Measurements from ENCODE around the gene ENOX1. TPM values are rescaled to one million over a fixed set of nuclear protein-coding genes. Genes with fewer than 3 reads are reported as not detected.

ENOX1 gene
- total and polyA plus RNA-seq, 2 of the 13 experiments (the other 11 are each of a cell fraction or from before 2014, with no cell fraction given) = not detected

DNA sequence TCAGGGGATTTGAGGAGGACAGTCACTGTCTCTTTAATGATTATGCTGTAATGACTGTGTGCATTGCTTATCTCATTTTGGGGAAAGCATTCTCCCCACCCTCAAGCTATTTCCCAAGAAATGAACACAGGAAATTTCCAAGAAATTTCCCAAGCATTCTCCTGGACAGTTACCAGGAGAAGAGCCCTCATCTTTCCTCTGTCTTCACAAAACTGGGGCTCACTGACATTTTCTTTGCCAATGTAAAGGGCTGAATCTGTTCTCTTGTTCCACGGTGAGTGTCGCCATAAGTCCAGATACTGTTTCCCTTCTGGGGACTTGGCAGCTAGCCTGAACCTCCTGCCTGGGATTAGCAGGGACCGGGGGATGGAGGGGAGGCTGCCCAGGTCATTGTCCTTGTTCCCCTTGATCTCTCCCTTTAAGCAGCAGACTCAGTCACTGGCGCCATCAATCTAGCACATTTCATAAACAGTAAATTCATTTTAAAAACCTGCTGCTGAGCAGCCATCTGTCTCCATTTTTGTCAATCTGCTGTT, 590.6 kb downstream of the ENOX1 start (continued):
- no peak for TF ChIP-seq EEA1 (CRISPR knock-in tag; IDR thresholded peaks at IDR 0.05; ENCODE audit: borderline replicate concordance)

DNA sequence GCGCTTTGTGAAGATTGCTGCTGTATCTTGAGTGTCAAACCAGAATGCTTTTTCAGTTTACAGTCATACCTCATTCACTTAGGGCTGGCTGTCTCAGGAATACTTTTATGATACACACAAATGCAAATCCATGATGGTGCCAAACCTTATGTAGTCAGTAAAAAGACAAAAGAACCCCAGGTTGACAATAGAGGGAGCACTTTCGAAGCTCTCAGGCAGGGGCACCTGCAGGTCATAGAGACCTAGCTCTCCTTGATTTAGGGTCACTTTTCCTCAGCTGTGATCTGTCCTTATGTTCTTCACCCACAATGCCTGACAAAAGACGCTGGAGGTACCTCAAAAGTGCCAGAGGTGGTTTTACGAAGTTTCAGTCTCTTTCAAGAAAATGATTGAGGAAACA, 591.2 kb downstream of the ENOX1 start:
- Histone ChIP-seq H3K4me3 (replicated peaks in 1 of 3; ENCODE audit: insufficient read depth in 1 of 3, low read depth in 2 of 3, low read length in 3 of 3) (no peak overlapping the region), H3K27me3 (ENCODE audit: control insufficient read depth in 1 of 2, insufficient read depth in 2 of 2, low read length in 2 of 2) (no peaks in the 10 kb centered on the region; a peak in 1 of 5 replicates), H3K27ac (ENCODE audit: extremely low read length, insufficient read depth, low read length) (no peak overlapping the region), H3K36me3 (replicated peaks in 1 of 2; ENCODE audit: control insufficient read depth in 1 of 2, insufficient read depth in 2 of 2, low read length in 2 of 2) (no peaks in the 10 kb centered on the region), H3K4me1 (ENCODE audit: insufficient read depth, low read length) (no peaks in the 10 kb centered on the region), H3K9me3 (ENCODE audit: low read length) (no peaks in the 10 kb centered on the region), H3K79me2 (ENCODE audit: insufficient read depth, low read length) (no peaks in the 10 kb centered on the region), H4K20me1 (ENCODE audit: insufficient read depth, low read length) (no peaks in the 10 kb centered on the region), H3K4me2 (ENCODE audit: low read depth, low read length) (no peak overlapping the region), H2AFZ (ENCODE audit: low read length) (no peak overlapping the region), H3K9ac (ENCODE audit: insufficient read depth, low read depth, low read length) (no peak overlapping the region)
- 18% methylated on average over 4 of the region's 4 CpGs for WGBS (ENCODE audit: low lambda C conversion rate)
- no TSS peak for BruUV-seq (replicated peaks)
- intact Hi-C loops (cut with micrococcal nuclease; ENCODE audit: unreplicated experiment) = no loop called here
- ChIA-PET CTCF (ENCODE audit: low intra/inter-chr PET ratio, low total read pairs) (no interaction called here), POLR2A (no interaction called here)
- DNase-seq (ENCODE audit: low spot score) = no peak
- ATAC-seq = peak; percentile 39; the same call in 1 of the 3 replicates
- FAIRE-seq = no peak
- no peak for TF ChIP-seq ZNF260 (CRISPR knock-in tag; IDR thresholded peaks at IDR 0.05; ENCODE audit: borderline replicate concordance, low read depth)
- no peak for TF ChIP-seq HNRNPLL (IDR thresholded peaks at IDR 0.05; ENCODE audit: low read depth, low read length, poor library complexity, severe bottlenecking)
- no peak for TF ChIP-seq ZNF274 (CRISPR knock-in tag; IDR thresholded peaks at IDR 0.05)
- TF ChIP-seq ZNF547 (CRISPR knock-in tag; IDR thresholded peaks at IDR 0.05) = no peak
- TF ChIP-seq SP5 (CRISPR knock-in tag; IDR thresholded peaks at IDR 0.05; ENCODE audit: borderline replicate concordance, low read depth) = no peak
- TF ChIP-seq ZNF615 (CRISPR knock-in tag; IDR thresholded peaks at IDR 0.05; ENCODE audit: borderline replicate concordance) = no peak
- TF ChIP-seq PLRG1 (conservative IDR thresholded peaks at IDR 0.05) = no peak
- TF ChIP-seq PAWR (CRISPR knock-in tag; IDR thresholded peaks at IDR 0.05; ENCODE audit: borderline replicate concordance) = no peak
- TF ChIP-seq NFRKB (IDR thresholded peaks at IDR 0.05) = no peak
- no peak for TF ChIP-seq POLR2A (IDR thresholded peaks at IDR 0.05; ENCODE audit: insufficient read depth in 1 of 2, low read depth in 2 of 2, low read length in 2 of 2)
- no peak for TF ChIP-seq ZNF33B (CRISPR knock-in tag; IDR thresholded peaks at IDR 0.05)
- no peak for TF ChIP-seq CAMTA2 (CRISPR knock-in tag; IDR thresholded peaks at IDR 0.05; ENCODE audit: borderline replicate concordance)
- TF ChIP-seq JUN (CRISPR knock-in tag; IDR thresholded peaks at IDR 0.05) = no peak
- no peak for TF ChIP-seq NFYC (CRISPR knock-in tag; IDR thresholded peaks at IDR 0.05)
- TF ChIP-seq ESRRA (CRISPR knock-in tag; IDR thresholded peaks at IDR 0.05; ENCODE audit: low read depth) = no peak
- TF ChIP-seq ZNF510 (CRISPR knock-in tag; IDR thresholded peaks at IDR 0.05; ENCODE audit: low read depth) = no peak
- TF ChIP-seq RXRA (CRISPR knock-in tag; IDR thresholded peaks at IDR 0.05) = no peak
- in situ Hi-C loops (cut with HindIII; ENCODE audit: extremely low pct_ligation_motif_present, low pct_unique_long_range_greater_than_20kb) = no loop called here

All from HepG2 (cell line).